ENCODE results near the gene MAPK13.
A peak's percentile ranks its signal among the peaks of the same experiment; 100 is the strongest.
"Not testable (repeated sequence)": the region's sequence is repeated elsewhere in the genome, so short reads cannot be mapped to it uniquely, and the experiment has no call there.

Gene MAPK13

GRCh38 chr6:36129941-36130666 is at the start of gene MAPK13:
Gene MAPK13 (plus strand): TSS chr6:36130513. CDS start chr6:36130583, 70 bp downstream.
- peak; percentile 11 for DNase-seq

- DNase-seq = no peak
Observed at GRCh38 chr6:36082318-36082717, 48.0 kb upstream of the MAPK13 start.

GRCh38 chr6:36083446-36083845 is 46.9 kb upstream of the MAPK13 start:
- DNase-seq = no peak

- DNase-seq = not testable (repeated sequence)
Observed at GRCh38 chr6:36088204-36088603, 42.1 kb upstream of the MAPK13 start.

GRCh38 chr6:36089048-36089447 is 41.3 kb upstream of the MAPK13 start:
- no peak for DNase-seq

- DNase-seq = no peak
Observed at GRCh38 chr6:36094238-36094637, 36.1 kb upstream of the MAPK13 start.

GRCh38 chr6:36094753-36095496 is 35.4 kb upstream of the MAPK13 start:
- peak; percentile 59 for DNase-seq

- DNase-seq = no peak
Observed at GRCh38 chr6:36095497-36096391, 34.6 kb upstream of the MAPK13 start.

GRCh38 chr6:36098253-36098919 is 31.9 kb upstream of the MAPK13 start:
- no peak for DNase-seq

- DNase-seq = no peak
Observed at GRCh38 chr6:36098920-36099647, 31.2 kb upstream of the MAPK13 start.

- no peak for DNase-seq
Observed at GRCh38 chr6:36099869-36100483, 30.3 kb upstream of the MAPK13 start.

GRCh38 chr6:36101691-36102090 is 28.6 kb upstream of the MAPK13 start:
- DNase-seq = no peak

GRCh38 chr6:36102853-36103252 is 27.5 kb upstream of the MAPK13 start:
- DNase-seq = no peak

GRCh38 chr6:36104836-36105235 is 25.5 kb upstream of the MAPK13 start:
- no peak for DNase-seq

GRCh38 chr6:36109092-36109491 is 21.2 kb upstream of the MAPK13 start:
- no peak for DNase-seq

GRCh38 chr6:36110050-36110449 is 20.3 kb upstream of the MAPK13 start:
- DNase-seq = no peak

GRCh38 chr6:36110863-36111262 is 19.4 kb upstream of the MAPK13 start:
- no peak for DNase-seq

- DNase-seq = no peak
Observed at GRCh38 chr6:36111526-36111925, 18.8 kb upstream of the MAPK13 start.

GRCh38 chr6:36113049-36113448 is 17.3 kb upstream of the MAPK13 start:
- DNase-seq = no peak

GRCh38 chr6:36113703-36114102 is 16.6 kb upstream of the MAPK13 start:
- no peak for DNase-seq

- no peak for DNase-seq
Observed at GRCh38 chr6:36114798-36115408, 15.4 kb upstream of the MAPK13 start.

Data from HCEC 1CT (cell line).